HCT116 (cell line): Measurements from ENCODE around the gene EVA1A. TPM values are rescaled to one million over a fixed set of nuclear protein-coding genes. Genes with fewer than 3 reads are reported as not detected.

Experiments used
- ATAC-seq: fragments of 200-7000 bp; cut with Tn5 transposase; 2 replicates; pipeline ENCODE4 v1.9.1; 2020; ENCODE audit warnings: mild to moderate bottlenecking, moderate library complexity
- BruUV-seq: library from RNA; stranded (reverse); fragments of 400-500 nt; replicated peaks from 2 replicates; lab custom pipeline; 2021; lab: Mats Ljungman, UMichigan
- CTCF ChIA-PET: fragments of 300-600 bp; sonication (Branson Sonifier 250); formaldehyde crosslinking; loops from one replicate; lab custom pipeline; 2021; ENCODE audit warnings: antibody characterized with exemption; lab: Charles Lee
- POLR2A ChIA-PET: fragments of 300-600, 350-600 bp; sonication (Branson Sonifier 250); formaldehyde crosslinking; loops from one replicate; lab custom pipeline; 2021; ENCODE audit warnings: antibody characterized with exemption; lab: Charles Lee
- RAD21 ChIA-PET, 2 experiments: fragments of 300-600 bp; sonication (Branson Sonifier 250); formaldehyde crosslinking; loops; one replicate each; lab custom pipeline; 2023; ENCODE audit warnings: low total read pairs in 2 of 2; ENCODE audit not compliant: uncharacterized antibody in 2 of 2, unreplicated experiment in 2 of 2, low non-redundant PET in 1 of 2; lab: Charles Lee
- DNase-seq: peaks from one replicate; pipeline ENCODE4 v3.0.0-alpha.2; 2010; ENCODE audit warnings: low read depth, low spot score
- H2AFZ ChIP-seq: fragments of 200-600 bp; shearing (Covaris generic), sonication (generic); 2 replicates; pipeline ENCODE4 v1.6.1; 2017; ENCODE audit warnings: low read depth, mixed run types, mixed read lengths, antibody characterized with exemption, low read length; ENCODE audit not compliant: poor library complexity, severe bottlenecking
- H3K27ac ChIP-seq: 2 replicates; pipeline ENCODE4 v1.5.1; 2012; ENCODE audit warnings: low read depth, low read length
- H3K27me3 ChIP-seq: fragments of 200-600 bp; sonication (generic); 2 replicates; pipeline ENCODE4 v1.6.1; 2016; ENCODE audit warnings: mixed run types, low read length, mixed read lengths; ENCODE audit not compliant: insufficient read depth
- H3K36me3 ChIP-seq, 2 experiments: fragments of 200-500 bp in 1 of 2; fragments of 200-600 bp in 1 of 2; sonication (Bioruptor generic) in 1 of 2; sonication (generic) in 1 of 2; 2 replicates each; pipeline versions ENCODE4 v1.5.1 to v1.6.1; 2014 to 2016; ENCODE audit warnings: low read length in 2 of 2, inconsistent platforms in 1 of 2, mixed read lengths in 1 of 2, mixed run types in 1 of 2; ENCODE audit not compliant: insufficient read depth in 2 of 2, control insufficient read depth in 1 of 2
- H3K4me1 ChIP-seq, 2 experiments: fragments of 200-600 bp in 1 of 2; sonication (generic) in 1 of 2; 2 replicates each; pipeline versions ENCODE4 v1.5.1 to v1.6.1; 2012 to 2017; ENCODE audit warnings: low read length in 2 of 2, inconsistent platforms in 1 of 2, mild to moderate bottlenecking in 1 of 2, mixed read lengths in 1 of 2, mixed run types in 1 of 2, moderate library complexity in 1 of 2; ENCODE audit not compliant: insufficient read depth in 2 of 2, control insufficient read depth in 1 of 2
- H3K4me2 ChIP-seq: fragments of 200-600 bp; sonication (generic); 2 replicates; pipeline ENCODE4 v1.6.1; 2017; ENCODE audit warnings: mixed run types, low read length, mixed read lengths
- H3K4me3 ChIP-seq, 2 experiments: fragments of 200-600 bp in 1 of 2; sonication (generic) in 1 of 2; replicated peaks in 1 of 2; 2 replicates each; pipeline ENCODE4 v1.5.1; 2011 to 2016; ENCODE audit warnings: low read length in 2 of 2, control low read depth in 1 of 2, low read depth in 1 of 2, mild to moderate bottlenecking in 1 of 2, mixed read lengths in 1 of 2, mixed run types in 1 of 2
- H3K79me2 ChIP-seq: fragments of 200-600 bp; sonication (generic); 2 replicates; pipeline ENCODE4 v1.6.1; 2017; ENCODE audit warnings: mild to moderate bottlenecking, mixed run types, low read length, moderate library complexity, mixed read lengths; ENCODE audit not compliant: insufficient read depth
- H3K9ac ChIP-seq: fragments of 200-600 bp; sonication (generic); 2 replicates; pipeline ENCODE4 v1.6.1; 2016; ENCODE audit warnings: low read length, mixed read lengths
- H3K9me2 ChIP-seq: fragments of 200-600 bp; sonication (generic), shearing (Covaris generic); 2 replicates; pipeline ENCODE4 v1.6.1; 2017; ENCODE audit warnings: mixed run types, mild to moderate bottlenecking, moderate library complexity; ENCODE audit not compliant: insufficient read depth
- H3K9me3 ChIP-seq, 2 experiments: fragments of 200-500 bp in 1 of 2; fragments of 200-600 bp in 1 of 2; sonication (Bioruptor generic) in 1 of 2; sonication (generic) in 1 of 2; 2 replicates each; pipeline ENCODE4 v1.6.1; 2014 to 2017; ENCODE audit warnings: low read length in 2 of 2, mixed read lengths in 2 of 2, inconsistent platforms in 1 of 2, low read depth in 1 of 2, mild to moderate bottlenecking in 1 of 2, mixed run types in 1 of 2, moderate library complexity in 1 of 2; ENCODE audit not compliant: control insufficient read depth in 1 of 2, insufficient read depth in 1 of 2
- H4K20me1 ChIP-seq: fragments of 200-600 bp; sonication (generic), shearing (Covaris generic); 2 replicates; pipeline ENCODE4 v1.6.1; 2017; ENCODE audit warnings: mixed run types, mild to moderate bottlenecking, moderate library complexity; ENCODE audit not compliant: insufficient read depth
- CTCF ChIP-seq, 3 experiments: fragments of 200-600 bp in 1 of 3; sonication (generic) in 1 of 3; IDR thresholded peaks in 2 of 3; conservative IDR thresholded peaks in 1 of 3; 2 replicates each; pipeline ENCODE4 v1.5.1; 2012 to 2017; ENCODE audit warnings: low read depth in 2 of 3, low read length in 2 of 3, antibody characterized with exemption in 1 of 3, borderline replicate concordance in 1 of 3, control low read depth in 1 of 3, mild to moderate bottlenecking in 1 of 3, mixed read lengths in 1 of 3, mixed run types in 1 of 3, moderate library complexity in 1 of 3; ENCODE audit not compliant: insufficient read depth in 1 of 3
- FOSL1 ChIP-seq: IDR thresholded peaks from 2 replicates; pipeline ENCODE4 v1.6.1; 2012; ENCODE audit warnings: low read depth
- REST ChIP-seq: IDR thresholded peaks from 2 replicates; pipeline ENCODE4 v1.6.1; 2012; ENCODE audit warnings: low read depth
- intact Hi-C: fragments of 100-400 bp; cut with micrococcal nuclease; formaldehyde crosslinking; loops from 2 replicates; pipeline ENCODE4 v1.10.0; 2022
- total RNA-seq: library from RNA; stranded (reverse); gene quantifications from one replicate; pipeline ENCODE4 v1.2.1, GENCODE V29; 2021; ENCODE audit not compliant: unreplicated experiment

EVA1A gene
- total RNA-seq, 1 experiment from 2014 or later = 2.8 TPM

- TF ChIP-seq CTCF (IDR thresholded peaks at IDR 0.05 in 2 of 3, conservative IDR thresholded peaks at IDR 0.05 in 1 of 3; ENCODE audit: borderline replicate concordance in 1 of 3, insufficient read depth in 1 of 3, low read depth in 2 of 3, low read length in 2 of 3) = no peak
- no peak for TF ChIP-seq FOSL1
- no peak for TF ChIP-seq REST
Measured at GRCh38 chr2:75589391-75590105, 28.8 kb upstream of the EVA1A start (continued).

GRCh38 chr2:75587954-75588587 is 27.3 kb upstream of the EVA1A start:
- Histone ChIP-seq H3K79me2 (no peaks in the 10 kb centered on the region), H3K4me2 (no peak overlapping the region), H3K9me3 (no peaks in the 10 kb centered on the region), H3K9ac (no peak overlapping the region), H3K4me1 (peaks cover 3 to 4% of the 10 kb centered on the region in 2 experiments; a peak in 2 of 4 replicates), H3K4me3 (no peak overlapping the region), H2AFZ (no peak overlapping the region), H3K27me3 (no peaks in the 10 kb centered on the region), H3K27ac (no peak overlapping the region), H3K36me3 (no peaks in the 10 kb centered on the region), H3K9me2 (no peaks in the 10 kb centered on the region), H4K20me1 (no peaks in the 10 kb centered on the region)
- CTCF ChIA-PET = no interaction called here
- BruUV-seq = no TSS peak
- RAD21 ChIA-PET = no interaction called here
- ATAC-seq (no peak), DNase-seq (no peak)
- POLR2A ChIA-PET = no interaction called here
- no peak for TF ChIP-seq REST
- intact Hi-C loops = no loop called here
